Stomach (tissue), 9 donors: ENCODE measurements around the gene FOXO1. TPM values are rescaled to one million over a fixed set of nuclear protein-coding genes. Genes with fewer than 3 reads are reported as not detected.
A peak's percentile ranks its signal among the peaks of the same experiment; 100 is the strongest.

ENCODE experiments used
- DNase-seq, 2 donors: peaks; one replicate each; pipeline versions ENCODE4 v3.0.0 to v3.0.0-alpha.2; 2013 to 2019
- H3K27ac ChIP-seq, 5 donors: fragments of 200-600 bp in 4 of 5; sonication (generic) in 4 of 5; one replicate each; pipeline ENCODE4 v1.5.1; 2013 to 2019; ENCODE audit warnings: mild to moderate bottlenecking in 1 of 5, moderate library complexity in 1 of 5
- H3K27me3 ChIP-seq, 3 donors: fragments of 200-600 bp; sonication (generic); one replicate each; pipeline ENCODE4 v1.5.1; 2017 to 2019; ENCODE audit warnings: mixed run types in 1 of 3
- H3K36me3 ChIP-seq, 4 donors: fragments of 200-600 bp; sonication (generic); 1 replicate in 3 of 4; 2 replicates in 1 of 4; pipeline ENCODE4 v1.5.1; 2016 to 2019
- H3K4me1 ChIP-seq, 4 donors: fragments of 200-600 bp; sonication (generic); one replicate each; pipeline ENCODE4 v1.5.1; 2016 to 2019
- H3K4me3 ChIP-seq, 4 donors: fragments of 200-600 bp; sonication (generic) in 3 of 4; one replicate each; pipeline ENCODE4 v1.5.1; 2016 to 2019; ENCODE audit warnings: mild to moderate bottlenecking in 1 of 4
- H3K9me3 ChIP-seq, 4 donors: fragments of 200-600 bp; sonication (generic); one replicate each; pipeline ENCODE4 v1.5.1; 2016 to 2019
- CTCF ChIP-seq, 7 experiments: fragments of 450-650 bp in 4 of 7; fragments of 200-600 bp in 3 of 7; sonication (generic) in 3 of 7; IDR thresholded peaks; one replicate each; pipeline ENCODE4 v1.5.1; 2016 to 2019; ENCODE audit warnings: antibody characterized with exemption in 7 of 7, control low read depth in 2 of 7, mild to moderate bottlenecking in 1 of 7
- EP300 ChIP-seq: sonication (generic); formaldehyde crosslinking; IDR thresholded peaks from one replicate; pipeline ENCODE4 v1.6.1; 2017; ENCODE audit warnings: antibody characterized with exemption
- POLR2A ChIP-seq, 4 donors: fragments of 450-650 bp; IDR thresholded peaks; one replicate each; pipeline ENCODE4 v1.6.1; 2016; ENCODE audit warnings: antibody characterized with exemption in 4 of 4, control low read depth in 2 of 4, mild to moderate bottlenecking in 1 of 4, moderate library complexity in 1 of 4
- POLR2AphosphoS5 ChIP-seq, 3 donors: sonication (generic); formaldehyde crosslinking; IDR thresholded peaks; one replicate each; pipeline ENCODE4 v1.6.1; 2016; ENCODE audit warnings: antibody characterized with exemption in 3 of 3
- WGBS, 5 donors: extraction: QIAGEN DNeasy Blood & Tissue Kit in 3 of 5; methylation state at CpG; one replicate each; pipeline versions ENCODE4 v1.1.5 to v1.1.7; 2013 to 2018; 5-methylcytosine and 5-hydroxymethylcytosine counted together
- intact Hi-C: fragments of 100-400 bp; cut with DNase I; formaldehyde crosslinking; loops from one replicate; pipeline ENCODE4 v1.15.1; 2023; ENCODE audit warnings: low total_unique reads
- polyA plus RNA-seq, 3 donors: library from polyadenylated mRNA; stranded (reverse); fragments of 200-250 nt; gene quantifications; one replicate each; pipeline ENCODE4 v1.2.3, GENCODE V29; 2013
- total RNA-seq, 5 donors: library from RNA; depleted of rRNA; stranded (reverse); fragments of >200 nt; gene quantifications; one replicate each; pipeline versions ENCODE4 v1.1.0 to v1.2.3, GENCODE V29; 2014 to 2016
- donor health status: healthy with polysubstance abuse.
- donor health status: Bipolar disorder and iron deficiency.
- donor health status: healthy.

Gene FOXO1
- total and polyA plus RNA-seq, 8 donors, result 4.2 to 43.7 (median 19.6) TPM

DNA sequence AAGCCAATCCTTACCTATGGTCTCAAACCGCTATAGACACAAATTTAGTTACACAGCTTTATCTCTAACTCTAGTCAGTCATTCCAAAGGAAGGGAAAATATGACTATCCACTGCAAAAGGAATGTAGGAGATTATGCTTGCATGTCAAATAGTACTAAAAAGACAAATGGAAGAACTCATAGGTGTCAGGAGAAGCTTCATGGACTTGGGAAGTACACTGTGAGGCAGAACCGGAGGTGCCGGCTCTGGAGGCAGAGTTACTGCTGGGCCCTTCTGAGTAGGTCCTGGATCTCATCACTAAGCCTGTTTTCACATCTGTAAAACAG lies 97.5 kb downstream of the FOXO1 start:
- TF ChIP-seq POLR2A (IDR thresholded peaks at IDR 0.05), result no peak
- no peak for TF ChIP-seq POLR2AphosphoS5 (IDR thresholded peaks at IDR 0.05)
- no peak for TF ChIP-seq EP300
- no peak for TF ChIP-seq CTCF (IDR thresholded peaks at IDR 0.05)
- no peaks in the 10 kb centered on the region for H3K36me3 ChIP-seq
- 63 to 85% (median 75%) methylated on average over 3 of the region's 3 CpGs for WGBS, 5 donors
- no peak overlapping the region for H3K4me3 ChIP-seq
- no peaks in the 10 kb centered on the region for H3K27me3 ChIP-seq
- H3K4me1 ChIP-seq, result peaks cover 22 to 65% (median 44%) of the 10 kb centered on the region in 4 donors
- H3K27ac ChIP-seq, result peak overlapping the region in 1 of 5 donors; percentile 13
- intact Hi-C loops, result no loop called here
- no peak for DNase-seq
- H3K9me3 ChIP-seq, result no peaks in the 10 kb centered on the region

DNA sequence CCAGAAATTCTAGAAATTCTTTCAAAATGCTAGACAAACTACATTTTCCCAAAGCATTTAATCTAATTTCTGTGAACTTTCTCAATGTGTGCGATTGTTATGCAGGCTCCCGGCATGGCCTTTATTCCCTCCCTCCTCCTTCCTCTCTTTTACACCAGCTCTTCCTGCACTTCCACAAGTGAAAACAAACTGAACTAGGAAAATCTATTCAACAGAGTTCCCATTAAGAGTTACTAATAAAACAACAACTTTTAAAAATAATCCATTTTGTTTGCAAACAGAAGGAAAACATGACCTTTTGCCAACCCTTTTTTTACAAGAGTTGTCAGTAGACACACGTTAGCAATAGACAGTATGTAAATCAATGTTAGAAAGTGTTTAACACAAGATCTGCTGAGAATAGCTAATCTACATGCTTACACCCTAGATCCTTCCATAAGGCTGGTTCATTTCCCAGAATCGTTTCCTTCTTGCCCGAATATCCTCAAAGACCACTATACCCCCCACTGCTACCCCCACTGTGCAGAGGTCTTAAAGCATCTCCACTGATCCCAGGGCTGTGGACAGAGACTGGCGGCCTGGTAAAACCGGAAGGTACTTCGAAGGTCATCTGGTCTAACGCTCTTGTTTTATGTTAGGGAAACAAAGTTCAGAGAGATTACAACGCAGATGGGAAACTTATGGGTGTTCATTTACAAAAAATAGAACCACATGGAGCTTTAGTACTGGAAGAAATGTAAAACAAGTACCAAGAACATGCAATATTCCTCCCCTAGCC lies 98.0 kb downstream of the FOXO1 start:
- Histone ChIP-seq H3K4me1 (peaks cover 27 to 70% (median 45%) of the 10 kb centered on the region in 4 donors), H3K27me3 (no peaks in the 10 kb centered on the region), H3K36me3 (no peaks in the 10 kb centered on the region), H3K4me3 (no peak overlapping the region), H3K27ac (peak overlapping the region in 2 of 5 donors; percentile 13 to 18), H3K9me3 (no peaks in the 10 kb centered on the region)
- no peak for DNase-seq
- 54 to 63% (median 59%) methylated on average over 10 of the region's 10 CpGs for WGBS, 5 donors
- TF ChIP-seq POLR2A (IDR thresholded peaks at IDR 0.05), result no peak
- TF ChIP-seq POLR2AphosphoS5 (IDR thresholded peaks at IDR 0.05), result no peak
- TF ChIP-seq CTCF (IDR thresholded peaks at IDR 0.05), result no peak
- no peak for TF ChIP-seq EP300
- intact Hi-C loops, result no loop called here

DNA sequence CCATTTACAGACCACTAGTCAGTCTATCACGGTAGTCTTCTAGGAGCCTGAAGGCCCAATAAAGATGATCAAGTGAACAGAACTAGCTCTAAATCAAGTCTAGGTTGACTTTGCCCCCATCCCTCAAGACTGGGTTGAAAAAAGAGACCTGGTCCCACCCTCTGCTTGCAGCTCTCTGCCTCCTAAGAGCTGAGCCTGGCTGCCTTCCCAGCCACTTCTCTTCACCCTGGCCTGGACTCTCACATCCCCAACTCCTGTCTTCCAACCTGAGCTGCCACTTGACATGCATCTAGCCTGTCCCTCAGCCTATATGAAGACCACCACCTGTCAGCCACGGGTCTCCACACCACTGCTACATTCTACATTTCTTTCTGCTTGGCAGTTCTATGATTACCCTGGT lies 99.6 kb downstream of the FOXO1 start:
- WGBS, 5 donors, result 42 to 92% (median 73%) methylated on average over 2 of the region's 2 CpGs
- no peaks in the 10 kb centered on the region for H3K36me3 ChIP-seq
- H3K27me3 ChIP-seq, result no peaks in the 10 kb centered on the region
- no peak overlapping the region for H3K4me3 ChIP-seq
- peaks cover 32 to 77% (median 55%) of the 10 kb centered on the region in 4 donors for H3K4me1 ChIP-seq
- intact Hi-C loops, result no loop called here
- no peak for DNase-seq
- no peaks in the 10 kb centered on the region for H3K9me3 ChIP-seq
- TF ChIP-seq CTCF (IDR thresholded peaks at IDR 0.05) (no peak), POLR2AphosphoS5 (IDR thresholded peaks at IDR 0.05) (no peak), POLR2A (IDR thresholded peaks at IDR 0.05) (no peak), EP300 (no peak)
- no peak overlapping the region for H3K27ac ChIP-seq

DNA sequence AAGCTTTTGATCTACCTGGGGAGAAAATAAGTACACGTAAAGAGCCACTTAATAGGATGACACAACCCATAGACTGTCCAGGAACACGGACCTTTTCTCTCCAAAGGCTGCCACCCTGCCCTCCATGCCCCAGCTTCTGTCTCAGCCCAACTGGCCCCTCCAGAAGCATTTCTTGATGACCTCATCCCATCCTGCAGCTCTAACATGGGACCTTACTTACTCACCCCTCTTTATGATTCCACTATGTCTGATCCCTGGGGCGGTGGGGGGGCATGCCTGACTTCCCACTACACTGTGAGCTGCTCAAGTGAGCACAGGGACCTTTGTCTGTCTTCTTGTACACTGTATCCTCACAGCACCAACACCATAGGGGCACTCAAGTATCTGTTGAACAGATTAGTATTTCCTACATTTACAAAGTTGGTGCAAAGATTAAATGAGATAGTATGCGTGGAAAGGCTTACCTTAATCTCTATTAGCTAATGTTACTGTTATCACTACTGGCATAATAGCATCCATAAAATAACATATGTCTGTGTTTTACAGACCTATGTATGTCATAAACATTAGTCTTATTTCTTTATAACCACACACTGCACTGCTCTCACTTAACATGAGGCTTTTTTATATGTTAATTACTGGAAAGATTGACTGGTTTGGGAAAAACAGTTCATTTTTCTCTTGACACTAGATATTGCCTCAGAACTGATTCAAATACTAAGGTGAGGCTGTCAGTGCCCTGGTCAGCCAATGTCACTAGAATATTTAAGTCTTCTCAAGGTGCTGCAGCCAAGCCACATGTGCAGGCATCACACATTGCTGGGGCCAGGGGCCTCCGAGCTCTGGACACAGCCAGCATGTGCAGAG lies 100.9 kb downstream of the FOXO1 start:
- Histone ChIP-seq H3K4me3 (no peak overlapping the region), H3K4me1 (peaks cover 32 to 72% (median 56%) of the 10 kb centered on the region in 4 donors), H3K27ac (no peak overlapping the region), H3K9me3 (no peaks in the 10 kb centered on the region), H3K27me3 (no peaks in the 10 kb centered on the region), H3K36me3 (peaks cover 0 to 2% (median under 1%) of the 10 kb centered on the region in 4 donors)
- intact Hi-C loops, result no loop called here
- no peak for DNase-seq
- WGBS, 5 donors, result 78 to 90% (median 82%) methylated on average over 5 of the region's 5 CpGs
- TF ChIP-seq EP300, result no peak
- TF ChIP-seq POLR2AphosphoS5 (IDR thresholded peaks at IDR 0.05), result no peak
- TF ChIP-seq CTCF (IDR thresholded peaks at IDR 0.05), result no peak
- TF ChIP-seq POLR2A (IDR thresholded peaks at IDR 0.05), result no peak
